RPMI8226 (cell line): ENCODE measurements around the gene MBD2.
"Not testable (repeated sequence)": the region's sequence is repeated elsewhere in the genome, so short reads cannot be mapped to it uniquely, and the experiment has no call there.

Source experiments
- DNase-seq: peaks from one replicate; pipeline ENCODE4 v3.0.0-alpha.2; 2015

The MBD2 gene

GRCh38 chr18:54147439-54147838, 77.0 kb downstream of the MBD2 start:
- DNase-seq: no peak

- no peak for DNase-seq
Observed at GRCh38 chr18:54141041-54141608, 83.3 kb downstream of the MBD2 start.

GRCh38 chr18:54140641-54141040, 83.8 kb downstream of the MBD2 start:
- DNase-seq: no peak

DNA sequence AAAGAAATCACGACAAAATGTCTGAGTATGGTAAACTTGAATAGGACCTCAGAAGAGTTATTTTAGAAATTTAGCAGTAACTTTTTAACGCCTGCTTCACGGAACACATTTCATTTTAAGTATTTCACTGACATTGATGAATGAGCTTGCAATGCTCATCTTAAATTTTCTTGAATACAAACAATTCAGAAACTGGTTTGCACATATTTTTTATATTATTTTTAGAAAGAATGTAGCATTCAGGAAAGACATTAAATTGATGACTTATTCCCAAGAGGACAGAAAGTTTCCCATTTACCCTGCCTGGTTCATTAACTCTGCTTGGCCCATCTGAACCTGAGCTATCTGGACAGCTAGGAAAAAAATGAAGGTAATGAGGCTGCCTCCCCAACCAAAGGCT, 89.3 kb downstream of the MBD2 start:
- no peak for DNase-seq

DNA sequence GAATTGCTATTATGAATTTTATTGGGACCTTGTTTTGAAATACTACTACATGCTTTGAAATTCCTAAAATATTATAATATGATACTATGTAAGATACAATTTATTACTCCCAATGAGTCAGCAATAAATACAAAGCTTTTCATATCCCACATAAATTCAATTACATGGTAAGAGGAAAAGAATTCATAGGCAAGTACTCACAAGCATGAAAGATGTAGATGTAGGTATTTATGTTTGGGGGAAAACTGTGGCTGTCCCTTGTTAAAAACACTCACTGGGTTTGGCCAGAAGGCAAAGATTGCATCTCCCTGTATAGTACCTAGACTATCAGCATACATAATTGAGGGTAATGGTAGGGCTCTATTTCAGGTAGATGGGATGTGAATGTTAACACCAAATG, 90.4 kb downstream of the MBD2 start:
- no peak for DNase-seq

- no peak for DNase-seq
Observed at GRCh38 chr18:54130631-54131030, 93.8 kb downstream of the MBD2 start.

GRCh38 chr18:54130177-54130576, 94.3 kb downstream of the MBD2 start:
- no peak for DNase-seq

DNA sequence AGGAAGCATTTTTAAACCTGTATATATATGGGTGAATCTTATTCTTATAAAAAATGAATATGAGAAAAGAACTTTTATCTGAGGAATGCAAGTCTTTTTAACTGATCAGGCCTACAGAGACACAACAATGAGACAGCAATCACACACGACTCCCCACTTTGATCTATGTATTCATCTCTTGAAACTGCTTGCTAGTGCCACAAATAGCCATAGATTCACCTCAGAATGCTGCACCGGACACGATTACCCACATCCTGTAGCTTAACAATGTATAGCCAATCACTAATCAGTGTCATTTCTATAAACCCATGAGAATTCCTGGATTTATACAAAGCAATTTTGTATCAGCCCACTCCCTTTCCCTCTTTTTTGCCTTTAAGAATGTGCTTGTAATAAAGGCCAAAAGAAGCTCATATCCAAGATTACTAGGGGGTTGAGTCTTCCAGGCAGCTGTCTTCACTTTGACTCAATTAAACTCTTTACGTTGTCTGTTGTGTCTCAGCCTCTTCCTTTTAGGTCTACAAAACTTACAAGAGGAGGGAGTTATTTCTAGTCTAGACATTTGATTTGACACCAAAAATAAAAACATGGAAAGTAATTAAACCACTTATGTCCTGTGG, 94.9 kb downstream of the MBD2 start:
- DNase-seq: no peak

GRCh38 chr18:54127759-54128378, 96.6 kb downstream of the MBD2 start:
- peak; percentile 68 for DNase-seq

GRCh38 chr18:54125429-54125828, 99.0 kb downstream of the MBD2 start:
- no peak for DNase-seq

DNA sequence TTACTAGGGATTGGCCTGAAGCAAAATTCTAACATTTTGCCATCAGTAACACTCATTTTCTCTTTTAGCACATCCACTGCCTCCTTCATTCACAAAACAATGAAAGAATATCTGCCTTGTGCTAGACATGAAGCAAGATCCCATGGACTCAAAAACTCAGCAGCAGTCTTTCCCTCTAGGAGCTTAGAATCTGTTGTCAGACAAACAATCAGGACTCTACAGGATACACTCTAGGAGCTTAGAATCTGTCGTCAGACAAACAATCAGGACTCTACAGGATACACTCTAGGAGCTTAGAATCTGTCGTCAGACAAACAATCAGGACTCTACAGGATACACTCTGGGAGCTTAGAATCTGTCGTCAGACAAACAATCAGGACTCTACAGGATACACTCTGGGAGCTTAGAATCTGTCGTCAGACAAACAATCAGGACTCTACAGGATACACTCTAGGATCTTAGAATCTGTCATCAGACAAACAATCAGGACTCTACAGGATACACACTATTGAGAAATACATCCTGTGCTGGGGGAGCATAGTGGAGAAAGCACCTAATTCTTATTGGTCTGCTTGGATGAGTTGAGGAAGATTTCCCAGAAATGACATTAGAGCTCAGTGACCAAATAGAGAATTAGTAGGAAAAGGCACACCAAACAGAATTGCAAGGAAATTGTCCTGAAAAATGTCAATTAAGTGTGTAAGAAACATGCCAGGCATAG, 100.6 kb downstream of the MBD2 start:
- not testable (repeated sequence) for DNase-seq

GRCh38 chr18:54119524-54120019, 104.9 kb downstream of the MBD2 start:
- peak; percentile 67 for DNase-seq

DNA sequence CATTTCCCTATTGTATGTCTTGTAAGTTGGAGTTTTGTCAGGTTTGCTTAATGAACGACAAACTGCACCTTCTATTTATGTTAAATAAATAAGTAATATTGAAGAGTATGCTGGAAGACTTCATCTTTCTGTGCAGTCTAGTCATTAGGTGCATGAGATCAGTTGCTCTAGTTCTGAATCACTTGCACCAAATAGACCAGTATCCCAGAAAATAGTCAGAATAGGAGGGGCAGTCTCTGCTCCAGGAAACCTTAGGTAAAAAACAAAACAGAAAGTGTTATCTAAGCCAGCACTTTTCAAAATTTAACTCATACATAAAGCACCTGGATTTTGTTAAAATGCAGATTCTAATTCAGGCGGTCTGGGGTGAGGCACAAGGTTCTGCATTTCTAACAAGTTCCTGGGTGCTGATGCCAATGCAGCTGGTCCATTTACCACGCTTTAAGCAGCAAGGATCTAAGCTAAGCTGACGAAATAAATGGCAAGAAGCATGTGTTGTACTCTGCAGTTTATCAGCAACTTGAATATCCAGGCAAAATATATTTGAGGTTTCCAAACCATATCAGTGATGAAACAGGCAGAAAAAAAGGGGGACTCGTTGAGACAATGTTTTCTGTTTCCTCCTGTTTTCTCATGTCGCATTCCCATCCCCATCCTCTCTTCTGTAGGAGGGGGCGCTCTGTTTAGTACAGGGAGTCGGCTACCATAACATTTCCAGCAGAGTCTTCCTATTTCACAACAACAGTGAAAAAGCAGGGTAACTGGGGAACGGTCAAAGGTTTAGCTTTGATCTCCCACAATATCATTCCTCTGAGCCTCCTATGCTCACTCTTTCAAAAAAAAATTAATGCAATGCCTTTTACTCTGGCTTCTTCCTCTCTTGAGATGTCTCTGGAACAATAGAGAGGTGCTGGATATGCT, 106.4 kb downstream of the MBD2 start:
- no peak for DNase-seq

GRCh38 chr18:54116541-54117257, 107.8 kb downstream of the MBD2 start:
- DNase-seq: no peak

DNA sequence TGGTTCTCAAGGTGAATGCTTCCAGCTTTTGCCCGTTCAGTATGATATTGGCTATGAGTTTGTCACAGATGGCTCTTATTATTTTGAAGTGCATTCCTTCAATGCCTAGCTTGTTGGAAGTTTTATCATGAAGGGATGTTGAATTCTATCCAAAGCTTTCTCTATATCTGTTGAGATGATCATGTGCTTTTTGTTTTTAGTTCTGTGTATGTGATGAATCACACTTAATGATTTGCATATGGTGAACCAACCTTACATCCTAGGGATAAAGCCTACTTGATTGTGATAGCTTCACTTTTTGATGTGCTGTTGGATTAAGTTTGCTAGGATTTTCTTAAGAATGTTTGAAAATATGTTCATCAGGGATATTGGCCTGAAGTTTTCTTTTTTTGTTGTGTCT, 112.1 kb downstream of the MBD2 start:
- no peak for DNase-seq

- no peak for DNase-seq
Observed at GRCh38 chr18:54109131-54109683, 115.3 kb downstream of the MBD2 start.

GRCh38 chr18:54102123-54102522, 122.3 kb downstream of the MBD2 start:
- DNase-seq: no peak
